Spleen (tissue), 7 donors: ENCODE results near the gene TYW1.
"Not testable (repeated sequence)": the region's sequence is repeated elsewhere in the genome, so short reads cannot be mapped to it uniquely, and the experiment has no call there.

Experiments used
- POLR2A ChIP-seq, 3 donors: fragments of 450-650 bp; IDR thresholded peaks; one replicate each; pipeline ENCODE4 v1.5.1; 2017; ENCODE audit warnings: antibody characterized with exemption in 3 of 3, mild to moderate bottlenecking in 1 of 3
- POLR2AphosphoS5 ChIP-seq, 3 donors: sonication (generic); formaldehyde crosslinking; IDR thresholded peaks; one replicate each; pipeline ENCODE4 v1.5.1; 2017; ENCODE audit warnings: antibody characterized with exemption in 3 of 3
- TF ChIP-seq, protein P1 (sequence below), 11 experiments: fragments of 200-600 bp in 7 of 11; fragments of 450-650 bp in 4 of 11; sonication (generic) in 4 of 11; IDR thresholded peaks in 8 of 11; conservative IDR thresholded peaks in 3 of 11; 1 replicate in 7 of 11; 2 replicates in 4 of 11; pipeline versions ENCODE4 v1.4.0 to v1.8.0; 2016 to 2021; ENCODE audit warnings: antibody characterized with exemption in 11 of 11, inconsistent platforms in 4 of 11, mild to moderate bottlenecking in 1 of 11
- donor health status: DM: no; HTN: no; CAD: no; lungs with moderate emphysema.
- donor health status: DM: no; HTN: no; CAD: no.
- donor health status: DM: no; HTN: no; CAD: no.

DNA sequence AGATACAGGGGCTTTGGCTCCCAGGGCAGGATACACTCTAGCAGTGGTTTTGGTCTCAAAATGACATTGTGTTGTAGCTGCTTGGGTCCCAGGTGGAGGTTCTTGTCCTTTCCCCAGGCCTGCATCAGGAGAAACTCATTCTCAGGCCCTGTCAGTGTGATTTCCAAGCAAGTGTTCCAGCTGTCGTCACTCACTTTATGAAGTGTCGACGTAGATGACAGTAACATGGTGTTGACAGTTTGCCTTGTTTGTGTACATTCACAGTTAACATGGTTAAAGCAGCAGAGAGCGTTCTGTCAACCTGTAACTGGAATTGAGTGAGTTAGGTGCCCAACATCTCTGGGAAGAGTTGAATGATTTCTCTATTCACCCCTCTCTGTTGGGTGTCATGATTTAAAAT lies 86.2 kb downstream of the TYW1 start:
- TF ChIP-seq POLR2A, POLR2AphosphoS5 (IDR thresholded peaks at IDR 0.05): not testable (repeated sequence)
- TF ChIP-seq, protein P1, sequence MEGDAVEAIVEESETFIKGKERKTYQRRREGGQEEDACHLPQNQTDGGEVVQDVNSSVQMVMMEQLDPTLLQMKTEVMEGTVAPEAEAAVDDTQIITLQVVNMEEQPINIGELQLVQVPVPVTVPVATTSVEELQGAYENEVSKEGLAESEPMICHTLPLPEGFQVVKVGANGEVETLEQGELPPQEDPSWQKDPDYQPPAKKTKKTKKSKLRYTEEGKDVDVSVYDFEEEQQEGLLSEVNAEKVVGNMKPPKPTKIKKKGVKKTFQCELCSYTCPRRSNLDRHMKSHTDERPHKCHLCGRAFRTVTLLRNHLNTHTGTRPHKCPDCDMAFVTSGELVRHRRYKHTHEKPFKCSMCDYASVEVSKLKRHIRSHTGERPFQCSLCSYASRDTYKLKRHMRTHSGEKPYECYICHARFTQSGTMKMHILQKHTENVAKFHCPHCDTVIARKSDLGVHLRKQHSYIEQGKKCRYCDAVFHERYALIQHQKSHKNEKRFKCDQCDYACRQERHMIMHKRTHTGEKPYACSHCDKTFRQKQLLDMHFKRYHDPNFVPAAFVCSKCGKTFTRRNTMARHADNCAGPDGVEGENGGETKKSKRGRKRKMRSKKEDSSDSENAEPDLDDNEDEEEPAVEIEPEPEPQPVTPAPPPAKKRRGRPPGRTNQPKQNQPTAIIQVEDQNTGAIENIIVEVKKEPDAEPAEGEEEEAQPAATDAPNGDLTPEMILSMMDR (IDR thresholded peaks at IDR 0.05 in 8 of 11, conservative IDR thresholded peaks at IDR 0.05 in 3 of 11) = not testable (repeated sequence)
